ENCODE measurements around the gene INTS11. TPM values are rescaled to one million over a fixed set of nuclear protein-coding genes. Genes with fewer than 3 reads are reported as not detected.

Gene INTS11
- total and polyA plus RNA-seq, 9 of the 15 experiments (the other 6 are each of a cell fraction or from before 2014, with no cell fraction given) = 3.6 to 183 (median 110) TPM

DNA sequence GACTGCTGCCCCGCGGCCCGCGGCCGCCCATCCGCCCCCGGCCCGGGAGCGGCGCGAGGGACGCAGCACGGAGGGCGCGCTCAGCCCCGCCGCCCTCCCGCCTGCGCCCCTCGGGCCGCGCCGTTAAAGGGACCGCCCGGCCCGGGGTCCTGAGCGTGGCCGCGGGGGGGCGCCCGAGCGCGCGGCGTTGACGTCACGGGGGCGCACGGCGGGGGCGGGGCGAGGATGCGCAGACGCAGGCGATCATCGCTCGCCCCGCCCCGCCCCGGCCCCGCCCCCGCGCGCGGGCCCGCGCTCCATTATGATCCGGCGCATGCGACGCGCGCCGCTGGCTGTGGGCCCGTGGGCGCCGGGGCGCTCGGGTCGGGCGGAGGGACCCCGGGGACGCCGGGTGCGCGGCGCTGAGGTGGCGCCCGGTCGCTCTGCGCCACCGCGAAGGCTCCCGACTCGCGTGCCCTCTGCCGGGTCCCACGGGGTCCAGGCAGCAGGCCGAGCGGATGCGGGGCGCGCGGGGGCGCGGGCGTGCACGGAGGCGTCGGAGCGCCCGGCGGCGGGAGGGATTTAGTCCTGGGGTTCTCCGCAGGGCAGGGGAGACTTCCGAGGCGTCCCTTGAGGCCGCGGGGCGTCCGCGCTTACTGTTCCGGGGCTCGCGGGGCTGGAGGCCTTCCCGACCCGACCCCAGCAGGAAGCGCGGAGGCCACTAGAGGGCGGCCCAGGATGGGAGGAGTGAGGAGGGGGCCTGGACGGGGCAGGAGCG, 25.0 kb upstream of the INTS11 start, which contains the start of gene DVL1 (continued):
- TF ChIP-seq MYBL2 (IDR thresholded peaks at IDR 0.05; ENCODE audit: low read depth) (no peak), MYBL2 (CRISPR knock-in tag; IDR thresholded peaks at IDR 0.05; ENCODE audit: borderline replicate concordance) (no peak), RCOR1 (IDR thresholded peaks at IDR 0.05; ENCODE audit: borderline replicate concordance in 1 of 2, low read depth in 2 of 2, low read length in 2 of 2) (no peak), KDM4B (IDR thresholded peaks at IDR 0.05; ENCODE audit: borderline replicate concordance in 2 of 2, low read depth in 1 of 2) (no peak; a peak in 1 of 4 replicates), ZFP1 (CRISPR knock-in tag; IDR thresholded peaks at IDR 0.05) (no peak), HMG20A (CRISPR knock-in tag; conservative IDR thresholded peaks at IDR 0.05) (no peak), COPS2 (conservative IDR thresholded peaks at IDR 0.05) (no peak), NFATC3 (IDR thresholded peaks at IDR 0.05) (no peak), ZNF431 (CRISPR knock-in tag; IDR thresholded peaks at IDR 0.05) (0 out of 2 replicates have a peak, but pooled peaks have one; percentile 20), TEAD2 (tag; IDR thresholded peaks at IDR 0.05) (no peak), ZNF134 (CRISPR knock-in tag; conservative IDR thresholded peaks at IDR 0.05) (no peak), ZNF668 (CRISPR knock-in tag; IDR thresholded peaks at IDR 0.05) (no peak), ZNF583 (CRISPR knock-in tag; IDR thresholded peaks at IDR 0.05) (peak; percentile 81; the same call in 1 of the 2 replicates), MCM3 (IDR thresholded peaks at IDR 0.05) (no peak), CEBPB (tag; IDR thresholded peaks at IDR 0.05) (no peak), L3MBTL2 (IDR thresholded peaks at IDR 0.05) (peak; percentile 66), NR2F6 (CRISPR knock-in tag; IDR thresholded peaks at IDR 0.05) (no peak), ZFPM2 (CRISPR knock-in tag; IDR thresholded peaks at IDR 0.05) (peak; percentile 65; the same call in 1 of the 2 replicates), CBFA2T2 (conservative IDR thresholded peaks at IDR 0.05) (no peak), CBFB (CRISPR knock-in tag; IDR thresholded peaks at IDR 0.05) (no peak), ZNF3 (CRISPR knock-in tag; IDR thresholded peaks at IDR 0.05) (no peak), TCF3 (CRISPR knock-in tag; IDR thresholded peaks at IDR 0.05) (no peak)
- TF ChIP-seq, protein P1, sequence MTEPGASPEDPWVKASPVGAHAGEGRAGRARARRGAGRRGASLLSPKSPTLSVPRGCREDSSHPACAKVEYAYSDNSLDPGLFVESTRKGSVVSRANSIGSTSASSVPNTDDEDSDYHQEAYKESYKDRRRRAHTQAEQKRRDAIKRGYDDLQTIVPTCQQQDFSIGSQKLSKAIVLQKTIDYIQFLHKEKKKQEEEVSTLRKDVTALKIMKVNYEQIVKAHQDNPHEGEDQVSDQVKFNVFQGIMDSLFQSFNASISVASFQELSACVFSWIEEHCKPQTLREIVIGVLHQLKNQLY (CRISPR knock-in tag; conservative IDR thresholded peaks at IDR 0.05) = 0 out of 4 replicates have a peak, but pooled peaks of 1 of the 2 experiments have one; percentile 77
- TF ChIP-seq, protein P2, sequence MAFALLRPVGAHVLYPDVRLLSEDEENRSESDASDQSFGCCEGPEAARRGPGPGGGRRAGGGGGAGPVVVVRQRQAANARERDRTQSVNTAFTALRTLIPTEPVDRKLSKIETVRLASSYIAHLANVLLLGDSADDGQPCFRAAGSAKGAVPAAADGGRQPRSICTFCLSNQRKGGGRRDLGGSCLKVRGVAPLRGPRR (CRISPR knock-in tag; IDR thresholded peaks at IDR 0.05) = no peak
- TF ChIP-seq, protein P3, sequence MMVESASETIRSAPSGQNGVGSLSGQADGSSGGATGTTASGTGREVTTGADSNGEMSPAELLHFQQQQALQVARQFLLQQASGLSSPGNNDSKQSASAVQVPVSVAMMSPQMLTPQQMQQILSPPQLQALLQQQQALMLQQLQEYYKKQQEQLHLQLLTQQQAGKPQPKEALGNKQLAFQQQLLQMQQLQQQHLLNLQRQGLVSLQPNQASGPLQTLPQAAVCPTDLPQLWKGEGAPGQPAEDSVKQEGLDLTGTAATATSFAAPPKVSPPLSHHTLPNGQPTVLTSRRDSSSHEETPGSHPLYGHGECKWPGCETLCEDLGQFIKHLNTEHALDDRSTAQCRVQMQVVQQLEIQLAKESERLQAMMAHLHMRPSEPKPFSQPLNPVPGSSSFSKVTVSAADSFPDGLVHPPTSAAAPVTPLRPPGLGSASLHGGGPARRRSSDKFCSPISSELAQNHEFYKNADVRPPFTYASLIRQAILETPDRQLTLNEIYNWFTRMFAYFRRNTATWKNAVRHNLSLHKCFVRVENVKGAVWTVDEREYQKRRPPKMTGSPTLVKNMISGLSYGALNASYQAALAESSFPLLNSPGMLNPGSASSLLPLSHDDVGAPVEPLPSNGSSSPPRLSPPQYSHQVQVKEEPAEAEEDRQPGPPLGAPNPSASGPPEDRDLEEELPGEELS (CRISPR knock-in tag; IDR thresholded peaks at IDR 0.05; ENCODE audit: borderline replicate concordance) = no peak
- TF ChIP-seq, protein P4, sequence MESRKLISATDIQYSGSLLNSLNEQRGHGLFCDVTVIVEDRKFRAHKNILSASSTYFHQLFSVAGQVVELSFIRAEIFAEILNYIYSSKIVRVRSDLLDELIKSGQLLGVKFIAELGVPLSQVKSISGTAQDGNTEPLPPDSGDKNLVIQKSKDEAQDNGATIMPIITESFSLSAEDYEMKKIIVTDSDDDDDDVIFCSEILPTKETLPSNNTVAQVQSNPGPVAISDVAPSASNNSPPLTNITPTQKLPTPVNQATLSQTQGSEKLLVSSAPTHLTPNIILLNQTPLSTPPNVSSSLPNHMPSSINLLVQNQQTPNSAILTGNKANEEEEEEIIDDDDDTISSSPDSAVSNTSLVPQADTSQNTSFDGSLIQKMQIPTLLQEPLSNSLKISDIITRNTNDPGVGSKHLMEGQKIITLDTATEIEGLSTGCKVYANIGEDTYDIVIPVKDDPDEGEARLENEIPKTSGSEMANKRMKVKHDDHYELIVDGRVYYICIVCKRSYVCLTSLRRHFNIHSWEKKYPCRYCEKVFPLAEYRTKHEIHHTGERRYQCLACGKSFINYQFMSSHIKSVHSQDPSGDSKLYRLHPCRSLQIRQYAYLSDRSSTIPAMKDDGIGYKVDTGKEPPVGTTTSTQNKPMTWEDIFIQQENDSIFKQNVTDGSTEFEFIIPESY (CRISPR knock-in tag; IDR thresholded peaks at IDR 0.05) = peak; percentile 65

Measured in K562 (cell line).